K562 (cell line): ENCODE measurements around the gene ADAM10. TPM values are rescaled to one million over a fixed set of nuclear protein-coding genes. Genes with fewer than 3 reads are reported as not detected.

ENCODE experiments used
- ARID3A ChIP-seq: IDR thresholded peaks from 2 replicates; pipeline ENCODE4 v1.6.1; 2012; ENCODE audit warnings: low read depth, low read length, improper control_type of control experiment, borderline replicate concordance
- CTCF ChIP-seq, 3 experiments: IDR thresholded peaks in 2 of 3; conservative IDR thresholded peaks in 1 of 3; 2 replicates each; pipeline ENCODE4 v1.5.1; 2011 to 2012; ENCODE audit warnings: low read length in 3 of 3, mild to moderate bottlenecking in 3 of 3, control low read depth in 2 of 3, improper control_type of control experiment in 1 of 3, inconsistent platforms in 1 of 3, low read depth in 1 of 3, mixed read lengths in 1 of 3, moderate library complexity in 1 of 3; ENCODE audit not compliant: insufficient read depth in 2 of 3
- DMBX1 ChIP-seq: fragments of 250-450 bp; sonication (Bioruptor Pico); IDR thresholded peaks from 2 replicates; pipeline ENCODE4 v1.8.0; 2022; ENCODE audit warnings: inconsistent platforms, mild to moderate bottlenecking, moderate library complexity, borderline replicate concordance
- E2F3 ChIP-seq: fragments of 250-450 bp; sonication (Bioruptor Pico); IDR thresholded peaks from 2 replicates; pipeline ENCODE4 v1.4.0; 2020; ENCODE audit warnings: mild to moderate bottlenecking
- FOXJ2 ChIP-seq: fragments of 200-800 bp; sonication (Bioruptor generic); IDR thresholded peaks from 2 replicates; pipeline ENCODE4 v1.6.1; 2016; ENCODE audit warnings: missing genetic modification characterization, missing compliant biosample characterization
- GTF2B ChIP-seq: IDR thresholded peaks from 2 replicates; pipeline ENCODE4 v1.6.1; 2011; ENCODE audit not compliant: insufficient read length; ENCODE audit errors: extremely low read depth
- KLF1 ChIP-seq: fragments of 450-650 bp; IDR thresholded peaks from 2 replicates; pipeline ENCODE4 v1.6.1; 2016; ENCODE audit warnings: missing genetic modification characterization, missing compliant biosample characterization
- PHF21A ChIP-seq: fragments of 450-650 bp; IDR thresholded peaks from 2 replicates; pipeline ENCODE4 v1.6.1; 2017; ENCODE audit warnings: low read depth, borderline replicate concordance
- VEZF1 ChIP-seq: fragments of 200-800 bp; sonication (Bioruptor generic); IDR thresholded peaks from 2 replicates; pipeline ENCODE4 v1.6.1; 2017; ENCODE audit warnings: missing genetic modification characterization, missing compliant biosample characterization
- ZHX1 ChIP-seq: fragments of 150-350 bp; conservative IDR thresholded peaks from 2 replicates; pipeline ENCODE4 v1.6.1; 2014; ENCODE audit warnings: low read length
- ZNF511 ChIP-seq: sonication (generic); formaldehyde crosslinking; IDR thresholded peaks from 2 replicates; pipeline ENCODE4 v1.8.0; 2022; ENCODE audit warnings: mild to moderate bottlenecking, missing genetic modification reagents
- ZNF785 ChIP-seq: fragments of 250-450 bp; sonication (Bioruptor Pico); IDR thresholded peaks from 2 replicates; pipeline ENCODE4 v1.4.0; 2020; ENCODE audit warnings: mild to moderate bottlenecking
- polyA plus RNA-seq, 8 experiments: library from polyadenylated mRNA; depleted of rRNA in 4 of 8; stranded (reverse) in 5 of 8; unstranded in 3 of 8; fragments of >200 nt; fragmentation: Nextera tagmentation in 2 of 8; fragmentation: Illumina TruSeq in 1 of 8; extraction: Ambion mirVana in 2 of 8; extraction: Trizol in 1 of 8; gene quantifications; 2 replicates each; pipeline versions ENCODE4 v1.2.1 to v1.2.3, GENCODE V29; 2011 to 2014; ENCODE audit warnings: inconsistent platforms in 1 of 8, missing spikeins in 1 of 8
- total RNA-seq, 7 experiments: library from RNA; depleted of rRNA in 6 of 7; stranded (reverse); fragments of >200 nt in 6 of 7; fragmentation: Illumina TruSeq in 2 of 7; extraction: Trizol in 2 of 7; gene quantifications; 2 replicates each; pipeline versions ENCODE4 v1.2.1 to v1.2.3, GENCODE V29; 2011 to 2021; ENCODE audit warnings: low replicate concordance in 1 of 7
- TF ChIP-seq, protein P1 (sequence below): fragments of 450-650 bp; formaldehyde crosslinking; IDR thresholded peaks from 2 replicates; pipeline ENCODE4 v1.4.0; 2022; ENCODE audit warnings: mild to moderate bottlenecking, moderate library complexity

Gene ADAM10
- total and polyA plus RNA-seq, 9 of the 15 experiments (the other 6 are each of a cell fraction or from before 2014, with no cell fraction given), result 11.9 to 152 (median 57.3) TPM

GRCh38 chr15:58770857-58771620, 21.5 kb upstream of the ADAM10 start, which contains the start of gene MINDY2 (continued):
- TF ChIP-seq ARID3A, result 0 out of 2 replicates have a peak, but pooled peaks have one; percentile 10
- TF ChIP-seq GTF2B, result peak; percentile 13
- peak; percentile 73; the same call in 1 of the 2 replicates for TF ChIP-seq KLF1
- TF ChIP-seq CTCF (IDR thresholded peaks at IDR 0.05 in 2 of 3, conservative IDR thresholded peaks at IDR 0.05 in 1 of 3; ENCODE audit: insufficient read depth in 2 of 3, low read depth in 1 of 3, low read length in 3 of 3), result peak; percentile 45 to 65 (median 58)
- TF ChIP-seq DMBX1, result peak; percentile 51
- no peak for TF ChIP-seq ZNF511 (CRISPR knock-in tag)
- 0 out of 2 replicates have a peak, but pooled peaks have one; percentile 6 for TF ChIP-seq PHF21A
- peak; percentile 80 for TF ChIP-seq FOXJ2 (tag)
- TF ChIP-seq, protein P1, sequence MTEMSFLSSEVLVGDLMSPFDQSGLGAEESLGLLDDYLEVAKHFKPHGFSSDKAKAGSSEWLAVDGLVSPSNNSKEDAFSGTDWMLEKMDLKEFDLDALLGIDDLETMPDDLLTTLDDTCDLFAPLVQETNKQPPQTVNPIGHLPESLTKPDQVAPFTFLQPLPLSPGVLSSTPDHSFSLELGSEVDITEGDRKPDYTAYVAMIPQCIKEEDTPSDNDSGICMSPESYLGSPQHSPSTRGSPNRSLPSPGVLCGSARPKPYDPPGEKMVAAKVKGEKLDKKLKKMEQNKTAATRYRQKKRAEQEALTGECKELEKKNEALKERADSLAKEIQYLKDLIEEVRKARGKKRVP (CRISPR knock-in tag), result 0 out of 2 replicates have a peak, but pooled peaks have one; percentile 29
- 0 out of 2 replicates have a peak, but pooled peaks have one; percentile 44 for TF ChIP-seq E2F3 (CRISPR knock-in tag)
- TF ChIP-seq ZHX1, result no peak; the same call in 1 of the 2 replicates
- TF ChIP-seq ZNF785 (CRISPR knock-in tag), result no peak
- peak; percentile 79; the same call in 1 of the 2 replicates for TF ChIP-seq VEZF1 (CRISPR knock-in tag)
